NOMO-1 (cell line): ENCODE measurements around the gene POU2F1.

Source experiments
- DNase-seq, 2 experiments: peaks; one replicate each; lab custom pipeline; 2025; ENCODE audit not compliant: unreplicated experiment in 2 of 2; lab: John Stamatoyannopoulos, UW

POU2F1 gene

DNA sequence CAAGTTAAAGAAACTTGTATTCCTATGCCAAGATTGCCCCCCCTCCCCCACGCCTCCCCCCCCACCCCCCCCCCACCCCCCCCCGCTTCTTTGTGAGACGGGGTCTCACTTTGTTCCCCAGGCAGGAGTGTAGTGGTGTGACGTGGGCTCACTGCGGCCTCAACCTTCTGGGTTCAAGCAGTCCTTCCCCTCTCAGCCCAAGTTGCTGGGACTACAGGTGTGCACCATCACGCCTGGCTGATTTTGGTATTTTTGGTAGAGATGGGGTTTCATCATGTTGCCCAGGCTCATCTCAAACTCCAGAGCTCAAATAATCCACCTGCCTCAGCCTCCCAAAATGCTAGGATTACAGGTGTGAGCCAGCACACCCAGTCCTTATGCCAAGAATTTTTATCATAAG, 136.6 kb downstream of the POU2F1 start:
- DNase-seq, result no peak

DNA sequence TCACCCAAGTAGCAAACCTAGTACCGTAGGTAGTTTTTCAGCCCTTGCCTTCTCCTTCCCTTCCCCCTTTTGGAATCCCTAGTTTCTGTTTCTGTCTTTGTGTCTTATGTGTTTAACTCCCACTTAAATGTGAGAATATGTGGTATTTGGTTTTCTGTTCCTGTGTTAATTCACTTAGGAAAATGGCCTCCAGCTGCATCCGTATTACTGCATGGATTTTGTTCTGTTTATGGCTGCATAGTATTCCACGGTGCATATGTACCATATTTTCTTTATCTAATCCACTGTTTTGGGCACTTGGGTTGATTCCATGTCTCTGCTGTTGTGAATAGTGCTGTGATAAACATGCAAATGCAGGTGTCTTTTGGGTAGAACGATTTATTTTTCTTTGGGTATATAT, 138.6 kb downstream of the POU2F1 start:
- DNase-seq, result no peak

DNA sequence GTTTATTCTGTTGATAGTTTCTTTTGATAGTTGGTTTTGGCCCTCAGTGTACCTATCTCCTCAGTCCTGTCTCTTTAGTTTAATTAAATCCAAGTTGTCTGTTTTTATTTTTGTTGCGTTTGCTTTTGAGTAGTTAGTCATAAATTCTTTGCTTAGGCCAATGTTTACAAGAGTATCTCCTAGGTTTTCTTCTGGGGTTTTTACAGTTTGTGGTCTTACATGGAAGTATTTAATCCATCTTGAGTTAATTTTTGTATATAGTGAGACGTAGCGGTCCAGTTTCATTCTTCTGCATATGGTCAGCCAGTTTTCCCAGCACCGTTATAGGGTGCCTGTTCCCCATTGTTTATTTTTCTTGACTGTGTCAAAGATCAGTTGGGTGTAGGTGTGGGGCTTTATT, 139.4 kb downstream of the POU2F1 start:
- DNase-seq, result no peak

DNA sequence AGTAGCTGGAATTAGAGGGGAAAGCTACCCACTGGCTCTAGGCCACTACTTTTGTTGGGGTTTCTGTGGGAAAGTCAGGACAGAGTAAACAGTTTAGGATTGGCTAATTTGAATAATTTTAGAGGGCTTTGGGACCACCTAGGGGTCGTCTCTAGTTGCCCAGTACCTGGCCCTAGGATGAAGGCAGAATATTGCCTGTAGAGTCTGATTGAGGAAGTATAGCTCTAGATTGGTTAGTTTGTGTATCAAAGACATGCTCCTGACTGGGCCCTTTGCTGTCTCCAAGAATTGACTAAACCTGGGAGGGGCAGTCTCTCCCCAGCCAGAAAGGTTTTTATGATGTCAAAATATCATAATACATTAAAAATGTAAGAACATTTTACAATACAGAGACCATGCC, 142.0 kb downstream of the POU2F1 start:
- DNase-seq, result no peak

DNA sequence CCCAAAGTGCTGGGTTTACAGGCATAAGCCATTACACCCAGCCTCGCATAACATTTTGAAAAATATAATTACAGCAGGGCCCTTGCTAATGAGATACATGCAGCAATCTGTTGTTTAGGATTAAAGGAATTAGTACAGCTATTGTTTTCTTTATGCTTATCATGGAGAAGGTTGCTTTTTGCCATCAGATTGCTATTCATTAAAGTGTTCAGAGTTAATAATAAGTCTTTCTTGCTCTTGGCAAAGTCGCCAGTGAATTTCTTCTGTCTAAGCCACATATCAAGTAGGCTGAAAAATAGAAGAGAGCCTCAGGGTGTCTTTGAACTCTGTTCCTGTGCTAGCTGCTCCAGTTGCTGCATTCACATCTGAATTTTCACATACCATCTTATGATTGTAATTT, 144.1 kb downstream of the POU2F1 start:
- DNase-seq, result no peak

DNA sequence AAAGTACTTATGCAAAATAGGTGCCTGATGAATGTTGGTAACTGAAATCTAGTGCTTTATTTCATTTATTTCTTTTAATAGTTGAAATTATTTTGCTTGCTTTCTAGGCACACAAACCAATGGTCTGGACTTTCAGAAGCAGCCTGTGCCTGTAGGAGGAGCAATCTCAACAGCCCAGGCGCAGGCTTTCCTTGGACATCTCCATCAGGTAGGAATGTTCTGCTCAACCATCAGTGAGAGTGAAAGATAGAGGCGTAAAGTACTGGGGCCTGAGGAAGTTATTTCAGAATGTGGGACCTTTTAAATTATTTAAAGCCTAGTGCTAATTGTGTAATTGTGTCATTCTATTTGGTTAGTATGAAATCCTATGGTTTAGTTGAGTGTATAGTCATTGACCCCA, 144.7 kb downstream of the POU2F1 start:
- no peak for DNase-seq

DNA sequence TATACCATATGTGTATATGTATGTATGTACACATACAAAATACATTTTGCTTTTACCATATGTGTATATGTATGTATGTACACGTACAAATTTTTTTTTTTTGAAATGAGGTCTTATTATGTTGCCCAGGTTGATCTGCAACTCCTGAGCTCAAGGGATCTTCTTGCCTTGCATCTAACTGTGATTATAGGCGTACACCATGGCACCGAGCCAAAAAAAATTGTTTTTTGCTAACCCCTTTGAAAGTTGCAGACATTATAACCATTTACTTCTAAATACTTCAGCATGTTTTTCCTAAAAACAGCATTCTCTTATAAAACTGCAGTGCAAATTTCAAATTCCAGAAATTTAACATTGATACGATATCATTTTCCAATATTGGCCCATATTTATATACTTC, 147.0 kb downstream of the POU2F1 start:
- DNase-seq, result no peak

DNA sequence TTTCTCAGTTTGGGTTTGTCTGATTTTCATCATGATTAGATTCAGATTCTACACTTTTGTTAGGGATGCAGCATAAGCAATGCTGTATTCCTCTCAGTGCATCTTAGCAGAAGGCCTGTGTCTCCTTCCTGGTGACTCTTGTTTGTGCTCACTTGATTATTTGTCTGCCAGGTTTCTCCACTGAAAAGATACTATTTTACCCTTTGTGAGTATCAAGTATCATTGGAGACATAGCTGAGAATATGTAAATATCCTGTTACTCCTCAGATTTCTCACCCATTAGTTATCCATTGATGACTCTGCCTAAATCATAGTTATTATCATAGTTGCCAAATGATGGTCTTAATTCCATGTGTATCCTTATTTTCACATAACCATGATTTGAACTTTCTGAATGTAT, 148.5 kb downstream of the POU2F1 start:
- no peak for DNase-seq

DNA sequence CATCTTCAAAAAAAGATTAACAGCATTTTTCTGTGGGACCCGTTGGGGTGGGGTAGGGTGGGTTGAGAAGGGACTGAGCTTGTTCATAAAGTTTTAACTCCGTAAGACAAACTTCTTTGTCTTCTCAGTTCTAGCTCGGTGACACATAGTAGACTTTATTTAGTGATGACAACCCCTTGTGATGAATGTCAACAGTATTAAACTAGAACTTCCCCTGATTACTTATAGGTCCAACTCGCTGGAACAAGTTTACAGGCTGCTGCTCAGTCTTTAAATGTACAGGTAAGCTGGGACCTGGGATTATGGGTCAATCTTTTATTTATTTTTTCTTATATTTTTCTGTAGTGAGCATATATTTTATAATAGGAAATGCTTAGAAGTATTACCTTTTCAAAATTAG, 149.2 kb downstream of the POU2F1 start:
- DNase-seq, result no peak

DNA sequence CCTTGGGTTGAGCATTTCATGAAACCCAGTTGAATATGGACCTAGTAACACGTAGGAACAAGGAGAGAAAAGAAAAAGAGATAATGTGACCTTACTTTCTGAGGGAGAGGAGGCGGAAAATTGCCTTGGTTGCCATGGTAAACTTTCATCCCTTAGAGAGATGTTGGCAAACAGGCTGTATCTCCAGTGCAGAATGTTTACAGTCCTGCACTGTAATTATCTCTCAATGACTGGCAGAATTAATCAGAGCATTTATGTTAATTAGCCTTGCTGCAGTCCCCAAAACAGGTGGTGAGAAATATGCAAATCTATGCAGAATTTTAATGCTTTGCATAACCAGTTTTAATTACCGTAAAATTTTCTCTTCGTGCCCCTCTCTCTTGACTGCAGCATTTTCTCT, 150.3 kb downstream of the POU2F1 start:
- no peak for DNase-seq

DNA sequence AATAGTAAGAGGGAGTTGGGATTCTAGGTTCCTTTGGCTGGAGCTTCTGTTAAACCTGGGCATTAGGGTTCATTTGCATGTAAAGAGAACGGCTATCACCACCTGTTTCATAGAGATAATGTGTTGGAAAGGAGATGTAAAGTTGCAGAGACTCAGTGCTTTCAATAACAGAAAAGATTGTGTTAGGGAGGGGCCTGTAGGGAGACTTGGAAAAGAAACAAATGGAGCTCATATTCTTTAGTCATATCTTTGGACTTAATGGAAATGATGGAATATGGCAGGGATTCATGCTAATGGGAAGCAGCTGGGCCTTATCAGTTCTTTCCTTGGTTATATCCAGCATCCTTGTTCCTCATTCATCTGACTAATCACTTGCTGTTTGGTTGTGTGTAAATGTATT, 152.7 kb downstream of the POU2F1 start:
- DNase-seq, result no peak

DNA sequence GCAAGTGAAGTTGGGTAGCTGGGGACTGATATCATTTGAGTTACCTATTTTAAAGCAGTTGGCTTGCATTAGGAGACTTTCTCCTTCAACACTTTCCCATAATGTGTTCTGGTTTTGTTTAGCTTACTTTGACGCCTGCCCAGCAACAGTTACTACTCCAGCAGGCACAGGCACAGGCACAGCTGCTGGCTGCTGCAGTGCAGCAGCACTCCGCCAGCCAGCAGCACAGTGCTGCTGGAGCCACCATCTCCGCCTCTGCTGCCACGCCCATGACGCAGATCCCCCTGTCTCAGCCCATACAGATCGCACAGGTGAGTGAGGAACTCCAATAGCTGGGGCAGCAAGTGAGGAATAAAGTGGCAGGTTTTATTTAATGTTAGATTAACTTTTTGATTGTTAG, 153.3 kb downstream of the POU2F1 start:
- no peak for DNase-seq

DNA sequence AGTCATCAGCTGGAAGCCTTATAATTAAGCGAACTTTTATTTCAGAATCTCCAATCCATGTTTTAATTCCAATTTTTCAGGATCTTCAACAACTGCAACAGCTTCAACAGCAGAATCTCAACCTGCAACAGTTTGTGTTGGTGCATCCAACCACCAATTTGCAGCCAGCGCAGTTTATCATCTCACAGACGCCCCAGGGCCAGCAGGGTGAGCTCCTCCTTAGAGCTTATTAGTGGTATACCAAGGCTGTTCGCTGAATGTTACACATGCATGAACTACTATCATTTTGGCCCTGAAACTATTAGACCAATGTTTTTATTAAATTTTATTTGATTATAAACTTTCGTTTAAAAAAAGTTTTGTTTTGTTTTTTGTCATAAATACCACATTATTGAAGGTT, 155.3 kb downstream of the POU2F1 start:
- DNase-seq, result no peak

DNA sequence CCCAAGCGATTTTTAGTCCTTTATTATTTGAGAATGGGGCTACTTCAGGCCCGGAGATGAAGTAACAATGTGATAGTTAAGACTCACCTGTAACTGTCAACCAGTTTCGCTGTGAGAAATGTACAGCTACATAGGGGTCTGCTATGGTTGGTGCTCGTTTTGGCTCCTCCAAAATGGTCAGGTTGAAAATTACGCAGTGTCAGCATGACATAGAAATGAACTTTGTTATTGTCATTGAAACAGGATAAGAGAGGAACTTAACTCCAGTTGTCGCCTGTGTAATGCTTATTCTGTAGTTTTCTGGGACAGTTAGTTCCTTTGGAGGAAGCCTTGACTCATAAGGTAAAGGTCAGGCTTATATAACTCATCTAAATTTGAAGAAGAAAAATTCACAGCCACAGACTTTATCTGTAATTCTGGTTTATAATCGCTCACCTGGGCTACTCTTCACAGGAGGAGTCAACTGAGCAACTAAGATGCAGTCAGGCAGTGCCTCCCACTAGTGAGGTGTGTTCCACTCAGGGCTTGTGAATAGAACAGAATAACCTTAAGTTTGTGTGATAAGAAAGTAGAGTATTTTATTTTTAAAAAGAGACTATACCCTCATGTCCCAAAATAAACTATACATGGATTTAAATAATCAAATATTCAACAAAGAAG, 166.7 kb downstream of the POU2F1 start:
- DNase-seq, result no peak

DNA sequence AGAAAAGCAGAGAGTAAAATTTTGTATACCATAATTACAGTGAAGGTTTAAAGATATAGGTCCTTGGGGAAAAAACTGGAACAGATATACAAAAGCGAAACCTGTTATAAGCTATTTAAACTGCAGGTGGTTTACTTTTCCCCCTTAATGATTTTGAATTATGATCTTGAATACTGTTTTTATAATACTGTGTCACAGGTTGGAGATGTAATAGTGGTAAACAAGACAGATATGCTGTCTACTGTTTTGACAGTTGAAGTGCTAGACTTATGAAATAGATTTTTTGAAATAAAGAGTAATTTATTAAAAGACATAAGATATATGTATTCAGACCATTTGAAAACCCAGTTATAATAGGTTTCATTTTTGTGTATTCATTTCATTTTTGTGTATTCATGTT, 168.3 kb downstream of the POU2F1 start:
- DNase-seq, result no peak

DNA sequence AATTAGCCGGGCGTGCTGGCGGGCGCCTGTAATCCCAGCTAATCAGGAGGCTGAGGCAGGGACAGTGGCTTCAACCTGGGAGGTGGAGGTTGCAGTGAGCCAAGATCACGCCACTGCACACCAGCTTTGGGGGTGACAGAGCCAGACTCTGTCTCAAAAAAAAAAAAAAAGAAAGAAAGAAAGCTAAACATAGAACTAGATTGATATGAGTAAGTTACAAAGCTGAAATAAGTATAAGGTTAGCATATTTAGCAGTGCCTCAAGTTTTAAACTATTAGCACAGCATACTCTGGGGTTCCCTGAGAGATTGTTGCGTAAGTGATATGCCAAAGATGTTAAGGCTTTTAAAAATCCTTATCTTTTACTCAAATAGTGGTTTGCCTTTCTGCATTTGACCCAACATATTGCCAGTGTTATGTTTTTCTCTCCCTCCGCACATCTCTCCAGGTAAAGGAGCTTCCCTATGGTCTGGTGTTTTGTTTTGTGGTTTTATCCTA, 171.6 kb downstream of the POU2F1 start:
- no peak for DNase-seq

DNA sequence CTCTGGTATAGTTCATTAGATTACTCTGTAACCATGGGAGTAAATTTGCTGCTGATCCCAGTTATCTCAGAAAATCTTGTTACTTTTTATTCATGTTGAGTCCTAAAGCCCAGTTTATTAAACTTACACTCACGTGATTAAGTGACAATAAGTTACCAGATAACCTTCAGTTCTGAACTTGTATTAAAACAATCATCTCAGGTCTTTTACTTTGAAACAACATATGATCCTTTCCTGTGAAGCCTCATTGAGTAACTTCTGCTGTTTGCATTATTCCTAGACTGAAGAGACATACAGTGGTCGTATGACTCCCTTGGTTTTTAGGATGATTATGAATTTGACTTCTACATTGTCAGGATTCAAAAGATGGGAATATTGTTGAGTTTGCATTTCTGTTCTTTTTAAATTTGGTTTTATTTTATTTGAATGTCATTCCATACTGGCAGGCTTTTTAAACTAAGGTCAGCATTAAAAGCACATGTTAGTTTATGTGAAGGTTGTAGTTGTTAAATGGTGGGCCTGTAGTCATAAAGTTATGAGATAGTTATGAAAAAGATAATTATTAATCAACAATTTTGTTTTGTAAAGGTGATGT, 179.8 kb downstream of the POU2F1 start:
- DNase-seq, result no peak

DNA sequence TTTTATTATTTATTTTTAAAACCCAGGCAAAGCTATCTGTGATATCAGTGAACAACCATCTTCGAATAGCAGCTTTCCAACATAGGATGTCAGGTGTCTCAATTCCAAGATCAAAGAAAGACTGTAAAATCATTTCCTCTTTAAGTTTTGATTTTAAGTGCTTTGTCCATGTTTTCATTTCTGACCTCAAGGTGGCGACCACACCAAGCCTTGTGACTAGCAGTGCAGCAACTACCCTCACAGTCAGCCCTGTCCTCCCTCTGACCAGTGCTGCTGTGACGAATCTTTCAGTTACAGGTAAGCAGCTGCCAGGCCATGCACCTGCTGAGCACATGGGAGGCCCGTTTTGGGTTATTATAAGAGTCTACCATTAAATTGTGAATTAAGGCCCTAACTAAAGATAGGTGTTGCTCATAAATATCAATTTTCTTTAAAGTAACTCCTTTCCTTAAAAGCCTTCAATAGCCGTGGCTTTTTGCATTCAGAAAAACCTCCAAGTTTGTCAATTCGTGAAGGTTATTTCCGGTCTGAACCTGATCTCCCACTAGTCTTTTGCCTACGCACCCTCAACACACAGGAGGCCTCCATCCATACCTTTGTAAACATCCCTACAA, 180.7 kb downstream of the POU2F1 start:
- peak in 1 of 2 experiments; percentile 38 for DNase-seq

DNA sequence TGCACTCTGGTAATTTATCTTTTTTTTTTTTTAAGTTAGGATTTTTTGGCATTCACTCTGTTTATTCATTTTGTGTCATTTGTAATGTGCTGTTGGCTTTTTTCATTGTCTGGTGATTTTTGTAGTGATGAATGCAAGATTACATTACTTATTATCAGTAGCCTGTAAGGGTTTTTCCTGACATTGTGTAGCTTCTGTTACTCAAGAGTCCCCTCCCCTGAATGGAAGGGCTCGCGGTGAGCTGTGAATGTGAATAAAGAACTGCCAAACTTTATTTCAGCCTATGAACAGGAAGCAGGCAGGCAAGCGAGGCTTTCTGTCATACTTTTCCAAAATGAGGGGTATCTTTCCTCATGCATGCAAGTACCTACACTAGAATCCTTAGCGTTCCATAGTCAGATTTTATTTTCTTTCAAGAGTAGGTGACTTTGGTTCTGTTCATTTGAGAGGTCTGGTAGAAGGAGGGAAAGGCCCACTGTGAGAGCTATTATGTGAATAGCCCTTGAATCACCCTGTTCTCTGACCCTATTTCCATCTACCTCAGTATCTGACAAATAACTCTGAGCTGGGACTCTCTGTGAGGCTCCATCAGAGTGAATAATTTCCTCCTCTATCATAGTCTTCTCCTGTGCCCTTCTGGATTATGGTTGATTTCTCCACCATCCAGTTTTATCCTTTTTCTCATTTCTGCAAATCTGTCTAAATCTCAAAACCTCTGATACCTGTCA, 183.6 kb downstream of the POU2F1 start:
- no peak for DNase-seq

DNA sequence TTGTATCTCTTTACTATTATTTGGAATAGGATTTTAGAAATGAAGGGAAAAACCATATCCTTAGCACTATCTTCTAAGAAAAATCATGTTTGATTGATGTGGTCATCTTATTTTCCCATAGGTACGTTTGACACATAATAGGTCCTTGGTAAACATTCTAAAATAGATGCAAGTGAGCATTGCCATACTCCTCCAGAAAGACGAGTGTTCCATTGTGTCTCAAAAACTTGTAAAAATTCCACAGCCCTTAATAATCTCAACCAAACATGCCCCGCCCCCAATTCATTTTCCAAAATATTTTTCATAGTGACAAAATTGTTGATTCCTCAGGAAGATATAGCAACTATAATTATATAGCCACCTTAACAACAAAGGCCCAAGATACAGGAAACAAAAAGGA, 184.2 kb downstream of the POU2F1 start:
- no peak for DNase-seq

DNA sequence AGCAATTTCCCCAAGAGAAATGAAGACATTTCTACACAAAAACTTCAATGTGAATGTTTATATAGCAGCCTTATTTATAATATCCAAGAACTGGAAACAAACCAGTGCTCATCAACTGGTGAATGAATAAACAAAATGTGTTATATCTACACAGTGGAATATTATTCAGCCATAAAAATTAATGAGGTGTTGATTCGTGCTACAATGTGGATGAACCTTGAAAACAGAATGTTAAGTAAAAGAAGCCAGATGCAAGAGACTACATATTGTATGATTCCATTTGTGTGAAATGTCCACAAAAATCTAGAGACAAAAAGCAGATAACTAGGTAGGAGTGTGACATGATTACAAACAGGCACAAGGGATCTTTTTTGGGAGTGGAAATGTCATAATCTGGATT, 187.7 kb downstream of the POU2F1 start:
- no peak for DNase-seq

DNA sequence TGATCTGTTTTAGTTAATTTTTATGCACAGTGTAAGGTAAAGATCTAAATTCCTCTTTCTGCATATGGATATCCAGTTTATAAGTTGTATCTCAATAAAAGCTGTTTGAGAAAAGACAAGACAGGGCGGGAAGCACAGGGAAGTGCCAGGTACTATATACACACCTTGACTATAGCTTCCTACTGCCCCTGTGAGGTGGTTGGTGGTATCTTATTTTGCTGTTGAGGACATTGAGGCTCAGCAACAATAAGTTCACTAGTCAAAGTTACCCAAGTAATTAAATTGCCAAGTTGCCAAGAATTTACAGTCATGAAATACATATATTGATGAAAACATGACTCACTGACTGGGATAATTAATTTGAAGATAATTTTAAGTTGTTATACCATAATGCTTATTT, 188.5 kb downstream of the POU2F1 start:
- DNase-seq, result no peak
